Brain microvascular endothelial cell (primary cell): ENCODE data around the gene UROC1.

Source experiments
- DNase-seq: peaks from one replicate; pipeline ENCODE4 v3.0.0-alpha.2; 2020
- H3K27ac ChIP-seq: fragments of 250-450 bp; sonication (Bioruptor Pico); 2 replicates; pipeline ENCODE4 v1.5.1; 2020; ENCODE audit warnings: mild to moderate bottlenecking, moderate library complexity
- H3K27me3 ChIP-seq: fragments of 250-450 bp; sonication (Bioruptor Pico); replicated peaks from 2 replicates; pipeline ENCODE4 v1.5.1; 2020; ENCODE audit warnings: mild to moderate bottlenecking
- H3K36me3 ChIP-seq: fragments of 250-450 bp; sonication (Bioruptor Pico); replicated peaks from 2 replicates; pipeline ENCODE4 v1.5.1; 2020; ENCODE audit warnings: mild to moderate bottlenecking
- H3K4me3 ChIP-seq: 2 replicates; pipeline ENCODE4 v1.5.1; 2011; ENCODE audit warnings: low read depth, mild to moderate bottlenecking, control low read depth, low read length, moderate library complexity
- in situ Hi-C: cut with HindIII; loops from 2 replicates; pipeline ENCODE4 v1.10.0; 2017; ENCODE audit warnings: low sequenced_read_pairs, low pct_ligation_motif_present
- TF ChIP-seq, protein P1 (sequence below): IDR thresholded peaks from 2 replicates; pipeline ENCODE4 v1.5.1; 2011; ENCODE audit warnings: low read depth, mild to moderate bottlenecking, moderate library complexity, low read length, control low read depth, inconsistent platforms; ENCODE audit errors: missing control alignments

UROC1 gene

DNA sequence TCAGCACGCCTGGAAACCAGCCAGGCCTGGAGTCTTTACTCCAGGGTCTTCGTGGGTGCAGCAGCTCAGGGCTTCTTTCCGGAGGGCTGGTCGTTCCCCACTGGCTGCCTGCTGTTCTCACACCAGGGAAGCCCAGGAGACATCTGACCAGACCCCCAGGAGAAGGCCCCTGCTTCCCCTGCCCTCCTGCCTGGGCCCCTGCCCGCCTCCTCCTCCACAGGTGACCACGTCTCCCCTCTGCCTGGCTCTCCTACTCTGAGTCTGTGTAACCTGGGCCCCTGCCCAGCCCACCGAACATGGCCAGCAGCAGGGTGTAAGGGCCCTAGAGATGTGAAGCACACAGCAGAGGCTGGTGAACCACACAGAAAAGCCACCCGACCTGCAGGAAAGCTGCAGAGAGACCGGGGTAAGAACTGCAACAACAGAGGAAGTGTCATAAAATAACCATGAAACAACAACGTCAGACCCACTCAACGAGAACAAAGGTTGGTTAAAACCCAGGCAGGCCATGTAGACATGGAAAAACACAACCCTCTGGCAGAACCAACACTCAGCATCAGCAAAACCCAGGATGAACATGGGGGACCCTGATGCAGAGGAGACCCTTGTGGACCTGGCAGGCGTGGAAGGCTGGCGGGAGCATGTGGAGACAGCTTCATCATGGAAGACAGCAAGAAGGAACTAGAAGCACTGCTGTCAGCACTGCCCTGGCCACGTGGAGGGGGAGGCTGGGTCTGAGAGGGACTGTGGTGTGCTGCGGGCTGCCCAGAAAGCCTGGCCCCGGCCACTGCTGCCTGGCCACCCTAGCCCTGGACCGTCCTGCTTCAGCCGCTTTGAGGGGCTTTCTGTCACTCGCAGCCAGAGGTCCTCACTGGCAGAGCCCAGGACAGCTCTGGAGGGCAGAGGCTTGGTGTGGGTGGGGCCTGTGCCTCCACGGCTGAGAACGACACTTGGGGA is 20.4 kb downstream of the UROC1 start:
- TF ChIP-seq, protein P1, sequence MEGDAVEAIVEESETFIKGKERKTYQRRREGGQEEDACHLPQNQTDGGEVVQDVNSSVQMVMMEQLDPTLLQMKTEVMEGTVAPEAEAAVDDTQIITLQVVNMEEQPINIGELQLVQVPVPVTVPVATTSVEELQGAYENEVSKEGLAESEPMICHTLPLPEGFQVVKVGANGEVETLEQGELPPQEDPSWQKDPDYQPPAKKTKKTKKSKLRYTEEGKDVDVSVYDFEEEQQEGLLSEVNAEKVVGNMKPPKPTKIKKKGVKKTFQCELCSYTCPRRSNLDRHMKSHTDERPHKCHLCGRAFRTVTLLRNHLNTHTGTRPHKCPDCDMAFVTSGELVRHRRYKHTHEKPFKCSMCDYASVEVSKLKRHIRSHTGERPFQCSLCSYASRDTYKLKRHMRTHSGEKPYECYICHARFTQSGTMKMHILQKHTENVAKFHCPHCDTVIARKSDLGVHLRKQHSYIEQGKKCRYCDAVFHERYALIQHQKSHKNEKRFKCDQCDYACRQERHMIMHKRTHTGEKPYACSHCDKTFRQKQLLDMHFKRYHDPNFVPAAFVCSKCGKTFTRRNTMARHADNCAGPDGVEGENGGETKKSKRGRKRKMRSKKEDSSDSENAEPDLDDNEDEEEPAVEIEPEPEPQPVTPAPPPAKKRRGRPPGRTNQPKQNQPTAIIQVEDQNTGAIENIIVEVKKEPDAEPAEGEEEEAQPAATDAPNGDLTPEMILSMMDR, result no peak
- in situ Hi-C loops, result no loop called here
- Histone ChIP-seq H3K36me3 (no peaks in the 10 kb centered on the region), H3K27ac (no peak overlapping the region), H3K4me3 (no peak overlapping the region), H3K27me3 (no peaks in the 10 kb centered on the region)
- DNase-seq, result no peak

DNA sequence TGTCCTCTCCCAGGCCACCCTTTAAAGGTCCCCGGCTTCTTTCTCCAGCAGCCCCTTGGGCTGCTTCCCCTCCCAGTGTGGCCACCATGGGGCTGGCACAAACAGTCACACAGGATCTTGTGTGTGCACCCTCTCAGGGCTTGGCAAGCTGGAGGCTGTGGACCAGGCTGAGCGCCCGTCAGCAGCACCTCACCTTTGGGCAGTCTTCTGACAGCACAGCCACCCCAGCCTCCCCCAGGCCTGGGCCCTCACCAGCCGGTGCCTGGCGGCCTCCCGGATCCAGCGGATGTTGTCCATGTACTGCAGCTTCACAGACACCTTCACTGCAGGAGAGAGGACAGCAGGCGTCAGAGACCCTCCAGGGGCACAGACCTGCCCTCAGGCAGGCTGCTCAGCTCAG is 21.8 kb downstream of the UROC1 start:
- Histone ChIP-seq H3K36me3 (no peaks in the 10 kb centered on the region), H3K27ac (no peak overlapping the region), H3K4me3 (no peak overlapping the region), H3K27me3 (no peaks in the 10 kb centered on the region)
- DNase-seq, result no peak
- in situ Hi-C loops, result no loop called here
- TF ChIP-seq, protein P1, result no peak

DNA sequence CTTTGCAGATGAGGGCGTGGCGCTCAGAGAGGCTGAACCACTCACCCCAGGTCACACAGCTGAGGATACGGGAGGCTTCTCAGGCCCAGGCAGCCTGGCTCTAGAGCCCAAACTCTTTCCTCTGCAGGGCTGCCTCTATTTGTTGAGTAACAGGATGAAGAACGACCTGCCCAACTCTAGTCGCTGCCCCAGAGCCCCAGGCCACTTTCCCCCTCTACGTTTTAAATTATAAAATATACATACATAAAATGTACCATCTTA is 22.7 kb downstream of the UROC1 start:
- no peaks in the 10 kb centered on the region for H3K36me3 ChIP-seq
- in situ Hi-C loops, result no loop called here
- TF ChIP-seq, protein P1, result no peak
- DNase-seq, result no peak
- H3K27ac ChIP-seq, result no peak overlapping the region
- H3K4me3 ChIP-seq, result no peak overlapping the region
- peaks cover 2% of the 10 kb centered on the region for H3K27me3 ChIP-seq

DNA sequence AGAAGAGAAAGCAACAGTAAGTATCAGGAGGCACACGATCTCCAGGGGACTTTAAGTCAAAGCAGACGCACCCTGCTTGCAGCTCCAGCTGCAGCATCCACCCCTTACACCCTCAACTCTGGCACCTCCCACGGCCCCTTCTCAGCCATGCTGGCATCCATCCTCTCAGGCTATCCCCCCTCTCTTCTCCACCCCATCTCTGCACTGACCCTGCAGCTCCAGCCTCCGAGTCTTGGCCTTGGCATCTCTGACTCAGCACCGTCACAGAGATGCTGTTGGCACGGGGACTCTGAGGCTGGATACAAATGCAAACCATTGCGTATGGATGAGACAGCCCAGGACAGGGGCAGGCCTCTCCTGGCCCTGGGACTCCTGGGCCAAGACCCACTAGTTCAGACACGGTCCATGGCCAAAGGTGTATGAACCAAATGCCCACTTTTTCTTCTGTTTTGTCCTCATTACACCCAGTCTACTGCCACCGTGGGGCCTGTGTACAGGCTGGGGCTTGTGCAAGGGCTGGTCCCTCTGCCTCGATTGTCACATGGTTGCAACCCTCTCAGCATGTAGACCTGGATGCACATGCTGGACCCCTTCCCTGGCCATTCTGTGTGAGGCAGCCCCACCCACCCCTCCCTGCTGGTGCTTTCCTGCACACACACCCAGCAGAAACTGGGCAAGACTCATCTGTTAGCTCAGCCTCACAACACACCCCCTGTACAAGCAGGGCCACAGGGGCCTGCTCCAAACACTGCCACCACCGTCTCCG is 23.2 kb downstream of the UROC1 start:
- H3K27me3 ChIP-seq, result peaks cover 2% of the 10 kb centered on the region
- in situ Hi-C loops, result no loop called here
- no peaks in the 10 kb centered on the region for H3K36me3 ChIP-seq
- H3K27ac ChIP-seq, result no peak overlapping the region
- no peak overlapping the region for H3K4me3 ChIP-seq
- no peak for DNase-seq
- TF ChIP-seq, protein P1, result no peak

DNA sequence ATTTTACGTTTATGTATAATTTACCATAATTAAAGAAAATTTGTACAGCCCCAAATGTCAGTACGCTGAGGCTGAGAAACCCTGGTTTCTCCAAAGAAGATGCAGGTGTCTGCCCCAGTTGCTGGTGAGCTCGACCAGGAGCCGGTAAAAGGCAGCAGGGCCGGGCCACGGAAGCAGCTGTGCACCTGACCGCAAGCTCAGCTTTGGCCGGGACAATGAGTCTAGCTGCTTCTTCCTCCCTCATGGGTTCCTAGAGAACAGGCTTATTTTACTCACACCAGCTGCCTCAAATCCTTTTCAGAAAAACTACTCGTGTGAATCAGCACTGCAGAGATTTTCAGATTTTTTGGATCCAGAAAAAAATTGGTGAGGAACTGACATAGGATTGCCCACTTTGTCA is 23.8 kb downstream of the UROC1 start:
- no peak for DNase-seq
- TF ChIP-seq, protein P1, result no peak
- peaks cover 2% of the 10 kb centered on the region for H3K27me3 ChIP-seq
- H3K4me3 ChIP-seq, result no peak overlapping the region
- H3K36me3 ChIP-seq, result no peaks in the 10 kb centered on the region
- no peak overlapping the region for H3K27ac ChIP-seq
- in situ Hi-C loops, result no loop called here
